ENCODE results near the gene SMC6.

The SMC6 gene, protein sequence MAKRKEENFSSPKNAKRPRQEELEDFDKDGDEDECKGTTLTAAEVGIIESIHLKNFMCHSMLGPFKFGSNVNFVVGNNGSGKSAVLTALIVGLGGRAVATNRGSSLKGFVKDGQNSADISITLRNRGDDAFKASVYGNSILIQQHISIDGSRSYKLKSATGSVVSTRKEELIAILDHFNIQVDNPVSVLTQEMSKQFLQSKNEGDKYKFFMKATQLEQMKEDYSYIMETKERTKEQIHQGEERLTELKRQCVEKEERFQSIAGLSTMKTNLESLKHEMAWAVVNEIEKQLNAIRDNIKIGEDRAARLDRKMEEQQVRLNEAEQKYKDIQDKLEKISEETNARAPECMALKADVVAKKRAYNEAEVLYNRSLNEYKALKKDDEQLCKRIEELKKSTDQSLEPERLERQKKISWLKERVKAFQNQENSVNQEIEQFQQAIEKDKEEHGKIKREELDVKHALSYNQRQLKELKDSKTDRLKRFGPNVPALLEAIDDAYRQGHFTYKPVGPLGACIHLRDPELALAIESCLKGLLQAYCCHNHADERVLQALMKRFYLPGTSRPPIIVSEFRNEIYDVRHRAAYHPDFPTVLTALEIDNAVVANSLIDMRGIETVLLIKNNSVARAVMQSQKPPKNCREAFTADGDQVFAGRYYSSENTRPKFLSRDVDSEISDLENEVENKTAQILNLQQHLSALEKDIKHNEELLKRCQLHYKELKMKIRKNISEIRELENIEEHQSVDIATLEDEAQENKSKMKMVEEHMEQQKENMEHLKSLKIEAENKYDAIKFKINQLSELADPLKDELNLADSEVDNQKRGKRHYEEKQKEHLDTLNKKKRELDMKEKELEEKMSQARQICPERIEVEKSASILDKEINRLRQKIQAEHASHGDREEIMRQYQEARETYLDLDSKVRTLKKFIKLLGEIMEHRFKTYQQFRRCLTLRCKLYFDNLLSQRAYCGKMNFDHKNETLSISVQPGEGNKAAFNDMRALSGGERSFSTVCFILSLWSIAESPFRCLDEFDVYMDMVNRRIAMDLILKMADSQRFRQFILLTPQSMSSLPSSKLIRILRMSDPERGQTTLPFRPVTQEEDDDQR

DNA sequence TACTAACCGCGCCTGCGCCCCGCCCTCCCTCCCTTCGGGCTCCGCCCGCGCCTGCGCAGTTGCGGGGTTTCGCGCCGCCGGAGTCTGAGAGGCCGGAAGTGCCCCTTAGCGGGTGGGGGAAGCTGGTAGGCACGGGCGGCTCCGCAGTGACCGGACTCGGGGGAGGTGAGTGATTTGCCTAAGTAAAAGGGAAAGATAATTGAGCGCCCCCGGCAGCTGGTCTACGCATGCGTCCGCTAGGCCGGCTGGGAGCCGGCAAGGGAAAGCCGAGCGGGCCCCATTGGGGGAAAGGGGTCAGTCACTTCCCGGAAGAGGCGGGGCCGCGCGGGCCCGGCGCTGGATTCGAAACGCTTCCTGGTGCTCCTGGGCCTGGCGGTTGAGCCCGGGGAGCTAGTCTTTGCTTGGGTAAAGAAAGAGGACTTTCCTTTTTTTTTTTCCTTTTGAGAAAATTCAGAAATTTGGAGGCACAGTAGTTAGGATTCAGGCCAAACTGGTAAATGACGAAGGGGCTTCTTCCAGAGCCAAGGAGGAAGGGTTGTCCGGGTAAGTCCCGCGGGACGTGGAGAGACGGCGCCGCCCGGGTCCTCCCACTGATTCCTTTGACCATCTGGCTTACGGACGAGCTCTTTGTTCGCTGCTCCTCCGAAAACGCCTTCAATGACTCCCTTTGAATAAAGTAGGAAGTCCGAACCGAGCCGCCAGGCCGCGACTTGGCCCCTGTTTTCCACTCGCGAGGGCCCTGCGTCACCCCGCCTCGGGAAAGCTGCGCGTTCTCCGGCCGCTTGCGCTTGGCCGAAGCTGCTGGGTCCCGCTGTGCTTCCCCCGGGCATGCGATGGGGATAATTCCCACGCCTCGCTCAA, at the start of gene SMC6, which contains the start of gene GEN1:
TSS of gene SMC6 (minus strand) at position 8 of the 861 bp plus-strand sequence. CDS start 7,864 bp downstream, outside the sequence.
TSS of gene GEN1 (plus strand) at position 336 of the 861 bp plus-strand sequence. CDS start 5,806 bp downstream, outside the sequence.
- peak; percentile 90 for DNase-seq

DNA sequence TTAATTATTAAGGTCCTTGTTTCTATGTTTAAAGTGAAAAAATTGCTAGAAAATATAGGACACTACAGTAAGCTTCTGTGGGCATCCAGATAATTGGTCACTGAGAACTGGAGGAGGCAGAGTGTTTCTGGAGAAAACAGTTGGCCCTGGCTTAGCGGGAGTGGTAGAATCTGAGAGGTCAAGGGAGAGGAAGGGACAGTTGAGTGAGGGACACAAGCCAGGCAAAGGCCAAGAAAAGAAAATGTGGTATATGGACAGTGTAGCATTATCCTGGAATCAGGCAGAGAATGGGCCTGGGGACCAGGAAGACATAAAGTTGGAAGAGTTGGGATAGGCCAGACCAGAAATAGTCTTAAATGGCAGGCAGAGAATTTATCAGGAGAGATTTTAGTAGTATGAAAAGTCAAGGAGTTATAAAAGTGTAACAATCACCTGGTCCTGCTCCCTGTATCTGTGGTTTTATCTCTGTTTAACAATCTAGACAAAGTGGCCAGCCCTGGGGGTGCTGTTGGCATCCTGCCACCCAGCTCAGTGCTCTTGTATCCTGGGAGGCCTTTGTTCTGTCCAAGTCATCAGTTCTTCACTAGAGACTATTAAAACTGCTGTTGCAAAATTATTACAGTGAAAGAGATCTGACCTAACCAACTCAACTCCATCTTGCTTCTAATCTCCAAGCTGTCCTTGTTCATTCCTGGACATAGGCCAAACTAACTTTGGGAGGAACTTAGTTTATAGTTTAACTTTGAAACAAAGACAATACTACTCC, 47.3 kb upstream of the SMC6 start:
- no peak for DNase-seq

DNA sequence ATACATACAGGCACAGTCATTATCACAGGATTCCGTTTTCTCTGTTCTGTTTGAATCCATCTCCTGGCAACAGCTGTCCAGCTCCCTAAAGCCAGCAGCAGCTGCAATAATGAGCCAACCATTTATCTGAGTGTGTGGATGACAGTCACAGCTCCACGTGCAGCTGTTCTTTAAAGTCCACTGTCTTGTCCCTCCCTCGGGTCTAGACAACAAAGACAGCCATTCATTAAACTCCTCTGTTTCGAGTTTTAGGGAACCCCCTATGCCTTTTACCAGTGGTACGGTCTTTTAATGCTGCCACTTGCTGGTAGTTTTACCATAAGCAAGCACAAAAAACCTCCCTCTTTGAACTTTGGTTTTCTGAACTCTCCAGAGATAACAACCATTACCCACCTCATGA, 46.6 kb upstream of the SMC6 start:
- DNase-seq, result no peak

DNA sequence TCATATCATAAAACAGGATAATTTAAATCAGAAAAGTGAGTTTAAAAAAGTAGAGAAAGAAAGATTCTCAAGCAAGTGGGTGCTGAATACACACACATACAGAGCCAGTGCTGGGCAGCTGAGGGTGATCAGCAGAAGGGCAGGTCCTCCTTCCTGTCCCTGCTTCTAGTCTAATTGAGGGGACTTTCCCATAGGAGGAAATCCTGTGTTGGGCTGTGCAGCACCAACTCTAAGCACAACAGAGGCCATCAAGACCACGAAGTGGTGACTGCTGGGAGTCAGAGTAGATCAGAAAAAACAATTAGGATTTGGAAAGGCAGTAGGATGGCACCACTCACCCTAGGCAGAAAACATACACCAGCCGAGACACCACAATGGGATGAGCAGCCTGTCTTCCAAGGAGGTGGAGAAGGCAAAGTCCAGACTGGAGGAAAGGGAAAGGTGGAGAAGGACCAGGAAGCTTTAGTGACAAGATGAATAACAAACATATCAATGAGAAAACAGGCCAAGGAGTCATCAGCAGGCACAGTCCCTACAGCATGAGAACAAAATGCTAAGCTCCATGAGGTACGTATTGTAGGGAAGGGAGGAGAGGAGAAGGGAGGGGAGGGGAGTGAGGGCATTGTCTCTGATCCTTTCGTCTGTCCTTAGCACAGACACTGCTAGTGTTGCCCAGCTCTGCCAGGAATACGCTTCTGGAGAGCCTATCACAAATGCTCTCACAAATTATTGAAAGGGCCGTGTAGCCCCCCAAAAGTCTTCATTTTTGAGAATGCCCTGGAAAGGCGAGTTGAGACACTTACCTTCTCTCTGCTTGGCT, 45.9 kb upstream of the SMC6 start:
- DNase-seq, result no peak

DNA sequence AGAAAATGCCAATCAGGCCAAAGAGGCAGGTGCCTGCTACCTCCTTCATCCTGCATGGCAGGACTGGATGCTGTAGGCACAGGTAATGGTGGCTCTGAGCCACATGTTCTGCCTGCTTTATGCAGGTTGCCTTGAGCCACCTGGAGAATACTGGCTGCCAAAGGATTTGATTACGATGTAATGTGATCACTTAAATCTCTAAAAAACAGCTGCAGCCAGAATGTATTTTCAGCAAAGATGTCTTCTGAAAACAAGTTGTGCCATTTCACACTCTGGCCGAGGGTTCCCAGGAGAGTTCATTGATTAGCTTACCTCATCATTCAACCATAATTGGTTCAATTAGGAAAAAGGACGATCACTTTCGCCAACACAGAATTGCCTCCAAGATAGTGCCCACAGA, 44.7 kb upstream of the SMC6 start:
- no peak for DNase-seq

DNA sequence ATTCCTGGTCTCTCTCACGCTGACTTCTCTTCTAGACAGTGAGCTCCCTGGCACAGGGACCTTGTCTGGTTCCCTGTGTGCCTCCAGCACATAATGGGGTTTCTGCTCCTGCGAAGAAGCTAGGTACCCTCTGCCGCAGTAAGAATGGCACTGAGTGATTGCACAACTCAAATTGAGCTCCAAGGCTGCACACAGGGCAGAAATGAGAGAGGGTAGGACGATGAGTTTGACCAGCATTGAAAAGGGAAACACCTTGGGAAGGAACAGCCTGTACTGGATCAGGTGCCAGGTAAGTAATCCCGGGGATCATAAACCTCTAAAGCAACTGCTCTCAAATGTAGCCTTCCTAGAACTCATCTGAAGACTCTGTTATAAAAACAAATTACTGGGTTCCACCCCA, 41.7 kb upstream of the SMC6 start:
- no peak for DNase-seq

DNA sequence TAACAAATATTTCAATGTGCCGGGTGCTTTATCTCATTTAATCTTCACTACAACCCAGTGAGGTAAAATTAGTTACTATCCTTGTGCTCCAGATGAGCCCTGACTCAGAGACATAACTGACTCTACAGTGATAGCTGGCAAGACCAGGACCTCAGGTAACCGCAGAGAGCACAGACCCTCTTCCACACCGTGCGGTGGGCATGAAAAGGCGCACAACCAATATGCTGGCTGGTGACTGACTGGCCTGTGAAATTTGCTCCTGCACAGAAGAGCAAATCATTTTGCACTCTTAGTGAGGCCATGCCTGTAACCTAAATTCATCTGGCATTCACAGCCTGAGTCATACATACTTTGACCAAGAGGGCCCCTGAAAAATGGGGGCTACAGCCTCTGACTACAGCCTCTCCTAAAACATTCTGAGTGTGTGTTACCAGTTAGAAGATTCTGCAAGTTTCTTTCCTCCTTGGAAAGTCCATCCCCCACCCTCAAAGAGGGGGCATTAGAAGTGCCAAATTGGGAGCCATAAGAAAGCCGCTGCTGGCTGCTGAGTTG, 40.3 kb upstream of the SMC6 start:
- DNase-seq, result no peak

DNA sequence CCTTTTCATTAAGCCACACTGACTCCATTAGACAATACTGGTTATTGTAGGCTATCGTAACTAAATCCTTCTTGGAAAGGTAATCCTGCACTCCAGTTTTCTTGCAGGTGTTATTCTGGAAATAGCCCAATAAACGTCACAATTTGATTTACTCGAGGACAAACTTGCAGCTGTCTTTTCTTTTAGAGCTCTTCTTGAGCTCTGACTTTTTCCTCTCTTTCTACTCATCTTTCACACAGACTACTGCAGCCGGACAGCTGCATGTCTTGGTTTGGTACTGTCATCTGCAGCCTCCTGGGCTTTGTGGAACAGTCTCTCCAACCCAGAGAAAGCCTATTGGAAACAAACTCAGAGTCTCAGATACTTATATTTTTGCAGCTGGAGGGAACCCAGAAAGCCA, 39.7 kb upstream of the SMC6 start:
- DNase-seq, result no peak

DNA sequence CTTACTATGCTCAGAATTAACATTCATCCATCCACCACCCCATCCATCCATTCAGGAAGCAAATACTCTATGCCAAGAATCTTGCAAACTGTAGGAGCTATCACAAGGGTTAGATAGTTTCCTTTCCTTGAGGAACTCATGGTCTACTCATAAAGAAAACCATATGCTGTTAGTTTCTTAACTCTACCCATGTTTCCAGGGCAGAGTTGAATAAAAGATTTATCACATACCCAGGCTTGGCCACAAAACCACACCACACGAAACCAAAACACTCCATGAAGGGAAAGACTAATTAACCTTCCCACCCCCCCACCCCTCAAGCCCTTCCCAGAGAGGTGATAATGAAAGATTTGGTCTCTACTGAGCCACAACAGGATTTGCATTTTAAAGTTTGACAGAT, 38.9 kb upstream of the SMC6 start:
- DNase-seq, result no peak

DNA sequence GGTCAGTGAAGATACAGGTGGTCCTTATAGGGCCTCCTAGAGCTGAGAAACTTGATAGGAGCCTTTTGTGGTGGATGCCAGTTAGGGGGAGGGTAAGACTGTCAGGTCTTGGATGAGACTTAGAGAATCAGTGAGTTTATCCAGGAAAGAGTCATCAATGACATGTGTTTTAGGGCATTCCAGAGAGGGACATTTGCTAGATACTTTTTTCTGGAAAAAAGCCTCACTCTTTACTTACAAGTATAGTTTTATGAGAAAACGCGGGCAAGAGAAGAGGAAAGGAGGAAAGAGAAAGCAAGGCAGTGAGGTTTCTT, 38.2 kb upstream of the SMC6 start:
- DNase-seq, result no peak

DNA sequence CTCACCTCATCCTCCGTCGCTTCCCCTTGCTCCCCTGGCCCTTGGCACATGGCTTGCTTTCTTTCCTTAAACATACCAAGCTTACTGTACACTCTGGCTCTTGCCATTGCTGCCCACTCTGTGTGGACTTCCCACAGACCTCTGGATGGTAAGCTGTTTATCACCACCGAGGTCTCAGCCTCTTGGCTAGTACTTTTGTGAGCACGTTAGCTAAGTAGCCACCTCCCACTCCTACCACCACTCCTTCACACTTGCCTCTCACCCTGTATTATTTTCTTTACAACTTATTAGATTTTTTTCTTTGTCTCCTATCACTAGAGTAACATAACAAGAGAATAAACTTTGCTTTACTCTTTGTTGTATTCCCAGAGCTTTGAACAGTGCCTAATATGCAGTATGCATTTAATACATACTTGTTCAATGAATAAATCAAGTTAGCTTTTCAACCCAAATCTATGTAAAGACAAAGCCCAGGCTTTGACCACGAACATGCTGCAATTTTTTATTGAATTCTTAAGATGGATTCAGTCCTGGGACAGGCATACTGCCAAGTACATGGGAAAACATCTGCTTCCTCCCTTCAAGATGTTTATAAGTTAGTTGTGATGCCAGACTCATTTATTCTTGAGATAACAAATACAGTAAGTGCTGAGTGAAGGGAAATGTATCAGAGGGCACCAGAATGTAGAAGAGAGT, 37.7 kb upstream of the SMC6 start:
- no peak for DNase-seq

DNA sequence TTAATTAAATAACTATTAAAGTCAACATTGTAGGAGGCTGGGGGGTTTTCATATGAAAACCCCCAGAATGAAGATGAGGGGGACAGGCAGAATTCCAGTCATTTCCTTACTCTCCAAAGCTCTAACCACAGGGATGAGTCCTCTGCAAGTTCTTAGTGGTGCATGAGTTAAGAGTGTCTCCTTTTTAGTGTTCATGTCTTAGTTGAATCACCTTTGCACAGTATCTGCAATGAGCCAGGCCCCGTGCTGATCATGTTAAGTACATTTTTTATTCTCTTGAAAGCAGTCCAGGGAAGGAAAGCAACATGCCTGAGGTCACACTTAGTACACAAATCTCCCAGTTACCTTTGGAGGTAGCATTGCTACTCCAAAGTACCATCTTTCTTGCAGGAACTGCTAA, 36.9 kb upstream of the SMC6 start:
- no peak for DNase-seq

DNA sequence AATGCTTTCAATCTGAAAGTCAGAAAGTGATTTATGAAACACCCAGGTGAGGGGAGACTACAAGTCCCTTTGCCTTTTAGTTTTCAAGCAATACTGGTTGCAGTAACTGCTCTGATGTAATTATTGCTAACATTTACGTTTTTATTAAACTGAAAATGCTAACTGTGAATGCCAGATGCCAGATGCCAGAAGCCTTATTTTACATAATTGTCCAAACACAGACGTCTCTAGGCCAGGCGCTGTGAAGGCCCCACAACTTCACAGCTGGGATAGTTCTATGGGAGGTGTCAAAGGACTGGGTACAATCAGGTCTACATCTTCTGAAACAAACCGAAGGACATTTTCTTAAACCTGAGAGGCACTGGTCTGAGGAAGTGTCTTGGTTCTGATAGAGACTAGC, 35.2 kb upstream of the SMC6 start:
- no peak for DNase-seq

DNA sequence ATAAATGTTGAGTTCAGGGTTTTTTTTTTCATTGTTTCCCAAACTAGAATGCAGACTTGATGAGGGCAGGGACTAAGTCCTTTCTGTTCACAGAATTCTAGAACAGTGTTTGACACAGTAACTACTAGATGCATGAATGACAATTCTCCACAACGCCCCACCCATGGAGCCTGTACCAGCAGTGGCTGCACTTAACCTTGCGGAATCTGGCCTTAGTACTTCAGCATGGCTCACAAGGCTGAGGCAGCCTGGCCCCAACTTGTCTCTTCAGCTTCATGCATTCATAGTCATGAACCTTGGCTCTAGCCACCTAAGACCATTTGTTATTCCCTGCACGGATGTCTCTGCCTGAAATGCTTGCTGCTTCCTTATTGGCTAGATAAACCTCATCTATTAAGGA, 33.1 kb upstream of the SMC6 start:
- no peak for DNase-seq

DNA sequence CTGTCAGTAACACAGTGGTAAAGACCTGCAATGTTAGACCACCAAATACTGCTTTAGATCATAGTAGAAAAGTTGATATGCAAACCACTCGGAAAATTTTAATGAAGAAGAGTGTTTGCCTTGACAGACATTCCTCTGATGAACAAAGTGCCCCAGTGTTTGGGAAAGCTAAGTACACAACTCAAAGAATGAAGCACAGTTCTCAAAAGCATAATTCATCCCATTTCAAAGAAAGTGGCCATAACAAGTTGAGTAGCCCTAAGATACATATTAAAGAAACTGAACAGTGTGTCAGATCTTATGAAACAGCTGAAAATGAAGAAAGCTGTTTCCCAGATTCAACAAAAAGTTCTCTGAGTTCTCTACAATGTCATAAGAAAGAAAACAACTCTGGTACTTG, 27.9 kb upstream of the SMC6 start:
- no peak for DNase-seq

DNA sequence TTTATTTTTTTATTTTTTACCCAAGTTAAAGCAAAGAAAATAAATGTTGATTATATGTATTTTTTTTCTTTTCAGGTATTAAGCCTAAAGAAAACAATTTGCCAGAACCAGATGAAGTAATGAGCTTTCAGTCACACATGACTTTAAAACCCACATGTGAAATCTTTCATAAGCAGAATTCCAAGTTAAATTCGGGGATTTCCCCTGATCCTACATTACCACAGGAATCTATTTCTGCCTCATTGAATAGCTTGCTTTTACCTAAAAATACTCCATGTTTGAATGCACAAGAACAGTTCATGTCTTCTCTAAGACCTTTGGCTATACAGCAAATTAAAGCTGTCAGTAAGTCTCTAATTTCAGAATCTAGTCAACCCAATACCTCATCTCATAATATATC, 26.9 kb upstream of the SMC6 start:
- no peak for DNase-seq

DNA sequence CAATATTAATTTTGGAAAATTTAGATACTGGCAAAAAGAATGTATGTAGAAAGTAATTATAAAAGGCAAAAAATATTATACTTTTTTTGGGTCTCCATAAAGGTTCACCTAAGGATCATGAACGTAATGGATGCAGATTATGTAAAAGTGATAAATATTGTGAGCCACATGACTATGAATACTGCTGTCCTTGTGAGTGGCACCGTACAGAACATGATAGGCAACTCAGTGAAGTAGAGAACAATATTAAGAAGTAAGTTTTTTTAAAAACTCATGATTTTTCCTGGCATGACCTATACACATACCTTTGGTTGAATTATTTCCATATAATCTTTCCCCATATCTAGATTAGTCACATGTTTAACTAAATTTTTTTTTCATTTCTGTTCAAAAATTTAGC, 18.9 kb upstream of the SMC6 start:
- DNase-seq, result no peak

DNA sequence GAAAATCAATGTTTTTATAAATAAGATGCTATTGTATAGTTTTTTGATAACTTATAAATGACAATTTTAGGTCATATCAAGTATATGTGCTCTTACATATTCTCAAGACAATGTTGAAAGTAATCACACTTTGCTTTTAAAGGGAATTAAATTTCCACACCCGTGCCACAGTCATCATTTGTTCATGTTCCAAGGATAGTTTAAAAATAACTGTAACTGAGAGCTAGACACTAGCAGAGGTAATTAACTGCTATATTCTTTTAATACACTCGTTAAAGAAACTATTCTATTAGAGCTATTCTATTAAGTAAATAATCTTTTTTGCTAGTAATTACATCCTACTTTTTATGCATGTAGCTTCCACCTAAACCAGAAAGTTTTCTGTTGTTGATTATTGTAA, 18.3 kb upstream of the SMC6 start:
- DNase-seq, result no peak

DNA sequence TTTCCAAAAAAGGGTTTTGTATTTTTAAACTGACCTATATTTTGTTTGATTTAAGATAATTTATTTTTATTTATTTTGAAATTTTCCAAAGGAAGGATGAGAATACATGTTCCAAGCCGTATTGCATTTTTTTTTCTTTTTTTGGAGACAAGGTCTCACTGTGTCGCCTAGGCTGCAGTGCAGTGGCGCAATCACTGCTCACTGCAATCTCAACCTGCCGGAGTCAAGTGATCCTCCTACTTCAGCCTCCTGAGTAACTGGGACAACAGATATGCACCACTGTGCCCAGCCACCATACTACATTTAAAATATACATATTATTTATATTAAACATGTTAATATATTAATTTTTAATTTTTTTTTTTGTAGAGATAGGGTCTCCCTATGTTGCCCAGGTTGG, 15.3 kb upstream of the SMC6 start:
- DNase-seq, result no peak

DNA sequence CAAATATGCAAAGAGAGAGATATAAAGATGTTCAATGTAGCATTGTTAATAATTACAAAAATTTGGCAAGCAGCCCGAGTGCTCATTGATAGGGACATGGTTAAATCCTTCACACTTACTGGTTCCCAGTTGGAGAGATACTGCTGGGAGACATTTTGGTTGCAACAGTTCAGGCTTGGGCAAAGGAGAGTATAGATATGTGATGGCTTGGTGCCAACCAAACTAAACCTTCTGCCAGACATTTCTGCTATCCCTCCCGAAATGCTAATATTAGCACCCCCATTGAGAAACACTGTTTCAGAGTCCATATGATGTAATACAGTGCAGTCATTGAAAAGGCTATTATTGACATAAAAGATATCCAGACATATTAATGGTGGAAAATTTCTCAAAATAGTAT, 11.8 kb upstream of the SMC6 start:
- DNase-seq, result no peak

Data from NCI-H1048 (cell line).